Measurements from ENCODE around the gene NTM.

NTM gene

GRCh38 chr11:131746201-131746600 lies 375.8 kb downstream of the NTM start:
- H3K4me1 ChIP-seq (ENCODE audit: control insufficient read depth in 1 of 2, insufficient read depth in 2 of 2, low read length in 2 of 2): no peaks in the 10 kb centered on the region
- no peak overlapping the region for H3K27ac ChIP-seq (ENCODE audit: low read depth, low read length)
- no peaks in the 10 kb centered on the region for H3K36me3 ChIP-seq (ENCODE audit: control insufficient read depth in 1 of 2, insufficient read depth in 2 of 2, low read length in 2 of 2)
- H3K9ac ChIP-seq (ENCODE audit: low read depth in 1 of 2, low read length in 2 of 2): no peak overlapping the region
- H3K27me3 ChIP-seq (ENCODE audit: control insufficient read depth in 1 of 2, insufficient read depth in 2 of 2, low read length in 2 of 2): no peaks in the 10 kb centered on the region
- H3K4me3 ChIP-seq (ENCODE audit: low read depth in 1 of 2, low read length in 2 of 2): no peak overlapping the region
- H3K9me3 ChIP-seq (ENCODE audit: control insufficient read depth in 1 of 2, low read length in 2 of 2): no peaks in the 10 kb centered on the region

- no peak overlapping the region for H3K9ac ChIP-seq (ENCODE audit: low read depth in 1 of 2, low read length in 2 of 2)
- no peaks in the 10 kb centered on the region for H3K4me1 ChIP-seq (ENCODE audit: control insufficient read depth in 1 of 2, insufficient read depth in 2 of 2, low read length in 2 of 2)
Observed at GRCh38 chr11:131748151-131749050, 378.0 kb downstream of the NTM start.

GRCh38 chr11:131749101-131749500 lies 378.7 kb downstream of the NTM start:
- no peaks in the 10 kb centered on the region for H3K4me1 ChIP-seq (ENCODE audit: control insufficient read depth in 1 of 2, insufficient read depth in 2 of 2, low read length in 2 of 2)
- H3K4me3 ChIP-seq (ENCODE audit: low read depth in 1 of 2, low read length in 2 of 2): no peak overlapping the region
- H3K36me3 ChIP-seq (ENCODE audit: control insufficient read depth in 1 of 2, insufficient read depth in 2 of 2, low read length in 2 of 2): no peaks in the 10 kb centered on the region
- H3K27ac ChIP-seq (ENCODE audit: low read depth, low read length): no peak overlapping the region
- H3K27me3 ChIP-seq (ENCODE audit: control insufficient read depth in 1 of 2, insufficient read depth in 2 of 2, low read length in 2 of 2): no peaks in the 10 kb centered on the region
- H3K9ac ChIP-seq (ENCODE audit: low read depth in 1 of 2, low read length in 2 of 2): no peak overlapping the region
- no peaks in the 10 kb centered on the region for H3K9me3 ChIP-seq (ENCODE audit: control insufficient read depth in 1 of 2, low read length in 2 of 2)

More at GRCh38 chr11:131748151-131749050, 378.0 kb downstream of the NTM start:
- Histone ChIP-seq H3K36me3 (ENCODE audit: control insufficient read depth in 1 of 2, insufficient read depth in 2 of 2, low read length in 2 of 2) (no peaks in the 10 kb centered on the region), H3K4me3 (ENCODE audit: low read depth in 1 of 2, low read length in 2 of 2) (no peak overlapping the region), H3K27ac (ENCODE audit: low read depth, low read length) (no peak overlapping the region), H3K9me3 (ENCODE audit: control insufficient read depth in 1 of 2, low read length in 2 of 2) (no peaks in the 10 kb centered on the region), H3K27me3 (ENCODE audit: control insufficient read depth in 1 of 2, insufficient read depth in 2 of 2, low read length in 2 of 2) (no peaks in the 10 kb centered on the region)

GRCh38 chr11:131750152-131750551 lies 379.7 kb downstream of the NTM start:
- H3K27ac ChIP-seq (ENCODE audit: low read depth, low read length): no peak overlapping the region
- H3K9me3 ChIP-seq (ENCODE audit: control insufficient read depth in 1 of 2, low read length in 2 of 2): no peaks in the 10 kb centered on the region
- H3K36me3 ChIP-seq (ENCODE audit: control insufficient read depth in 1 of 2, insufficient read depth in 2 of 2, low read length in 2 of 2): no peaks in the 10 kb centered on the region
- no peak overlapping the region for H3K9ac ChIP-seq (ENCODE audit: low read depth in 1 of 2, low read length in 2 of 2)
- H3K27me3 ChIP-seq (ENCODE audit: control insufficient read depth in 1 of 2, insufficient read depth in 2 of 2, low read length in 2 of 2): no peaks in the 10 kb centered on the region
- H3K4me1 ChIP-seq (ENCODE audit: control insufficient read depth in 1 of 2, insufficient read depth in 2 of 2, low read length in 2 of 2): no peaks in the 10 kb centered on the region
- no peak overlapping the region for H3K4me3 ChIP-seq (ENCODE audit: low read depth in 1 of 2, low read length in 2 of 2)

- H3K36me3 ChIP-seq (ENCODE audit: control insufficient read depth in 1 of 2, insufficient read depth in 2 of 2, low read length in 2 of 2): no peaks in the 10 kb centered on the region
- no peaks in the 10 kb centered on the region for H3K4me1 ChIP-seq (ENCODE audit: control insufficient read depth in 1 of 2, insufficient read depth in 2 of 2, low read length in 2 of 2)
- no peaks in the 10 kb centered on the region for H3K9me3 ChIP-seq (ENCODE audit: control insufficient read depth in 1 of 2, low read length in 2 of 2)
- no peaks in the 10 kb centered on the region for H3K27me3 ChIP-seq (ENCODE audit: control insufficient read depth in 1 of 2, insufficient read depth in 2 of 2, low read length in 2 of 2)
- no peak overlapping the region for H3K4me3 ChIP-seq (ENCODE audit: low read depth in 1 of 2, low read length in 2 of 2)
- H3K27ac ChIP-seq (ENCODE audit: low read depth, low read length): no peak overlapping the region
- no peak overlapping the region for H3K9ac ChIP-seq (ENCODE audit: low read depth in 1 of 2, low read length in 2 of 2)
Observed at GRCh38 chr11:131750692-131751091, 380.3 kb downstream of the NTM start.

- Histone ChIP-seq H3K27me3 (ENCODE audit: control insufficient read depth in 1 of 2, insufficient read depth in 2 of 2, low read length in 2 of 2) (no peaks in the 10 kb centered on the region), H3K27ac (ENCODE audit: low read depth, low read length) (no peak overlapping the region), H3K4me1 (ENCODE audit: control insufficient read depth in 1 of 2, insufficient read depth in 2 of 2, low read length in 2 of 2) (no peaks in the 10 kb centered on the region), H3K9ac (ENCODE audit: low read depth in 1 of 2, low read length in 2 of 2) (no peak overlapping the region), H3K9me3 (ENCODE audit: control insufficient read depth in 1 of 2, low read length in 2 of 2) (no peaks in the 10 kb centered on the region), H3K36me3 (ENCODE audit: control insufficient read depth in 1 of 2, insufficient read depth in 2 of 2, low read length in 2 of 2) (no peaks in the 10 kb centered on the region), H3K4me3 (ENCODE audit: low read depth in 1 of 2, low read length in 2 of 2) (no peak overlapping the region)
Observed at GRCh38 chr11:131754671-131755070, 384.3 kb downstream of the NTM start.

GRCh38 chr11:131756479-131757110 lies 386.2 kb downstream of the NTM start:
- Histone ChIP-seq H3K4me1 (ENCODE audit: control insufficient read depth in 1 of 2, insufficient read depth in 2 of 2, low read length in 2 of 2) (no peaks in the 10 kb centered on the region), H3K36me3 (ENCODE audit: control insufficient read depth in 1 of 2, insufficient read depth in 2 of 2, low read length in 2 of 2) (no peaks in the 10 kb centered on the region), H3K4me3 (ENCODE audit: low read depth in 1 of 2, low read length in 2 of 2) (no peak overlapping the region), H3K27me3 (ENCODE audit: control insufficient read depth in 1 of 2, insufficient read depth in 2 of 2, low read length in 2 of 2) (no peaks in the 10 kb centered on the region), H3K9ac (ENCODE audit: low read depth in 1 of 2, low read length in 2 of 2) (no peak overlapping the region), H3K9me3 (ENCODE audit: control insufficient read depth in 1 of 2, low read length in 2 of 2) (no peaks in the 10 kb centered on the region), H3K27ac (ENCODE audit: low read depth, low read length) (no peak overlapping the region)

- H3K4me1 ChIP-seq (ENCODE audit: control insufficient read depth in 1 of 2, insufficient read depth in 2 of 2, low read length in 2 of 2): no peaks in the 10 kb centered on the region
- no peaks in the 10 kb centered on the region for H3K27me3 ChIP-seq (ENCODE audit: control insufficient read depth in 1 of 2, insufficient read depth in 2 of 2, low read length in 2 of 2)
- no peaks in the 10 kb centered on the region for H3K9me3 ChIP-seq (ENCODE audit: control insufficient read depth in 1 of 2, low read length in 2 of 2)
- H3K9ac ChIP-seq (ENCODE audit: low read depth in 1 of 2, low read length in 2 of 2): no peak overlapping the region
- H3K36me3 ChIP-seq (ENCODE audit: control insufficient read depth in 1 of 2, insufficient read depth in 2 of 2, low read length in 2 of 2): no peaks in the 10 kb centered on the region
- H3K27ac ChIP-seq (ENCODE audit: low read depth, low read length): no peak overlapping the region
- H3K4me3 ChIP-seq (ENCODE audit: low read depth in 1 of 2, low read length in 2 of 2): no peak overlapping the region
Observed at GRCh38 chr11:131758726-131759125, 388.3 kb downstream of the NTM start.

GRCh38 chr11:131759140-131759539 lies 388.7 kb downstream of the NTM start:
- Histone ChIP-seq H3K4me3 (ENCODE audit: low read depth in 1 of 2, low read length in 2 of 2) (no peak overlapping the region), H3K27me3 (ENCODE audit: control insufficient read depth in 1 of 2, insufficient read depth in 2 of 2, low read length in 2 of 2) (no peaks in the 10 kb centered on the region), H3K36me3 (ENCODE audit: control insufficient read depth in 1 of 2, insufficient read depth in 2 of 2, low read length in 2 of 2) (no peaks in the 10 kb centered on the region), H3K9ac (ENCODE audit: low read depth in 1 of 2, low read length in 2 of 2) (no peak overlapping the region), H3K9me3 (ENCODE audit: control insufficient read depth in 1 of 2, low read length in 2 of 2) (no peaks in the 10 kb centered on the region), H3K4me1 (ENCODE audit: control insufficient read depth in 1 of 2, insufficient read depth in 2 of 2, low read length in 2 of 2) (no peaks in the 10 kb centered on the region), H3K27ac (ENCODE audit: low read depth, low read length) (no peak overlapping the region)
